GM12801 (cell line): ENCODE results near the gene TRIM72.

Experiments
- TF ChIP-seq, protein P1 (sequence below): IDR thresholded peaks from one replicate; pipeline ENCODE4 v1.5.1; 2011; ENCODE audit warnings: control low read depth; ENCODE audit not compliant: insufficient read length; ENCODE audit errors: extremely low read depth

The TRIM72 gene

DNA sequence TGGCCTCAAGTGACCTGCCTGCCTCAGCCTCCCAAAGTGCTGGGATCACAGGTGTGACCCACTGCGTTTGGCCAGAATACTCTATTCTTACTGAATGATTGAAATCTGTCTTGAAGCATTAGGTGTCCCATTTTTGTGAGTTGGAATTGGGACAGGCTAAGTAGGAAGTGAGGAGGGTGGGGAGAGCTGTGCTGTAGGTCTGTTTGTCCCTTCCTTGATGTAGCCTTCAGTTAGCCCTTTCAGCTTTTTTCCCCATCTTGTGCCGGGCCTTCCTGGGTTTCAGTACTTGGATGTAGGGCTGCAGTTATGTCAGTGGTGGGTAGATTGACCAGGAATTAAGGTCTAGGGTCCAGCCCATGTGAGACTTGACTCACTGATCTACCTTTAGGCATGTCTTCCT lies 20.0 kb upstream of the TRIM72 start:
- TF ChIP-seq, protein P1, sequence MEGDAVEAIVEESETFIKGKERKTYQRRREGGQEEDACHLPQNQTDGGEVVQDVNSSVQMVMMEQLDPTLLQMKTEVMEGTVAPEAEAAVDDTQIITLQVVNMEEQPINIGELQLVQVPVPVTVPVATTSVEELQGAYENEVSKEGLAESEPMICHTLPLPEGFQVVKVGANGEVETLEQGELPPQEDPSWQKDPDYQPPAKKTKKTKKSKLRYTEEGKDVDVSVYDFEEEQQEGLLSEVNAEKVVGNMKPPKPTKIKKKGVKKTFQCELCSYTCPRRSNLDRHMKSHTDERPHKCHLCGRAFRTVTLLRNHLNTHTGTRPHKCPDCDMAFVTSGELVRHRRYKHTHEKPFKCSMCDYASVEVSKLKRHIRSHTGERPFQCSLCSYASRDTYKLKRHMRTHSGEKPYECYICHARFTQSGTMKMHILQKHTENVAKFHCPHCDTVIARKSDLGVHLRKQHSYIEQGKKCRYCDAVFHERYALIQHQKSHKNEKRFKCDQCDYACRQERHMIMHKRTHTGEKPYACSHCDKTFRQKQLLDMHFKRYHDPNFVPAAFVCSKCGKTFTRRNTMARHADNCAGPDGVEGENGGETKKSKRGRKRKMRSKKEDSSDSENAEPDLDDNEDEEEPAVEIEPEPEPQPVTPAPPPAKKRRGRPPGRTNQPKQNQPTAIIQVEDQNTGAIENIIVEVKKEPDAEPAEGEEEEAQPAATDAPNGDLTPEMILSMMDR, result no peak

DNA sequence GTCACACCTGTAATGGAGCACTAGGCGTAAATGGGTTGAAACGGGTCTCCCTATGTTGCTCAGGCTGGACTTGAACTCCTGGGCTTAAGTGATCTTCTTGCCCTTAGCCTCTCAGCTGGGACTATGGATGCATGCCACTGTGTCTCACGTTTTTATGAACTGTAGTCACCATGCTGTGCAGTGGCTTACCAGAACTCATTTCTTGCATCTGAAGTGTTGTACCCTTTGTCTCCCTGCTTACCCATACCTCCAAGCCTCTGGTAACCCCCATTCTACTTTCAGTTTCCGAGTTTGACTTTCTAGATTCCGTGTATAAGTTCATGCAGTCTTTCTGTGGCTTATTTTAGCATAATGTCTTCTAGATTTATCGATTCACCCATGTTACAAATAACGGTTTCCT lies 19.0 kb upstream of the TRIM72 start:
- TF ChIP-seq, protein P1, result no peak

DNA sequence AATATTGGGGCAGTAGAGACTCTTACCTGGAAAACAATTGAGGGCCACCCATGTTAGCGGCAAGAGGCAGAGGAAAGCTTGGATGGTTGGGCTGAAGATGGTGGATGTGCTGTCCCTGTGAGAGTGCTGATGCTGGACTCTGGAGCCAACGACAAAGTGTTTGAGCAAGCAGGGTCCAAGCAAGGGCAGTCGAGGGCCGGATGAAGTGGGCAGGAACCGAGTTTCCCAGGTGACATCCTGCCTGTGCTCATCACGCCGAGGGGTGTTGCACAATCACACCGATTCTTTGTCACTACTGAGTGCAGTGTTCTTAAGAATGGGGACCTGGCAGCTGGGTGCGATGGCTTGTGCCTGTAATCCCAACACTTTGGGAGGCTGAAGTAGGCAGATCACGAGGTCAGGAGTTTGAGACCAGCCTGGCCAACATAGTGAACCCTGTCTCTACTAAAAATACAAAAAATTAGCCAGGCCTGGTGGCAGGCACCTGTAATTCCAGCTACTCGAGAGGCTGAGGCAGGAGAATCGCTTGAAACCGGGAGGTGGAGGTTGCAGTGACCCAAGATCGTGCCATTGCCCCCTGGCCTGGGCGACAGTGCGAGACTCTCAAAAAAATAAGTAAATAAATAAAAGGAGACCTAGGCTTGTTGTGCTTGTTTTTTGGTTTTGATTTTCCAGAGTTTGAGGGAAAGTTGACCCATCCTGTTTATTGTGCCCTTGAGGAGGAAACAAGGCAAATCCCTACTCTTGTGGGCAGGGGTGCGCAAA lies 17.4 kb upstream of the TRIM72 start:
- TF ChIP-seq, protein P1, result no peak

- TF ChIP-seq, protein P1, result no peak
Observed at GRCh38 chr16:31198207-31198882, 15.6 kb upstream of the TRIM72 start.

DNA sequence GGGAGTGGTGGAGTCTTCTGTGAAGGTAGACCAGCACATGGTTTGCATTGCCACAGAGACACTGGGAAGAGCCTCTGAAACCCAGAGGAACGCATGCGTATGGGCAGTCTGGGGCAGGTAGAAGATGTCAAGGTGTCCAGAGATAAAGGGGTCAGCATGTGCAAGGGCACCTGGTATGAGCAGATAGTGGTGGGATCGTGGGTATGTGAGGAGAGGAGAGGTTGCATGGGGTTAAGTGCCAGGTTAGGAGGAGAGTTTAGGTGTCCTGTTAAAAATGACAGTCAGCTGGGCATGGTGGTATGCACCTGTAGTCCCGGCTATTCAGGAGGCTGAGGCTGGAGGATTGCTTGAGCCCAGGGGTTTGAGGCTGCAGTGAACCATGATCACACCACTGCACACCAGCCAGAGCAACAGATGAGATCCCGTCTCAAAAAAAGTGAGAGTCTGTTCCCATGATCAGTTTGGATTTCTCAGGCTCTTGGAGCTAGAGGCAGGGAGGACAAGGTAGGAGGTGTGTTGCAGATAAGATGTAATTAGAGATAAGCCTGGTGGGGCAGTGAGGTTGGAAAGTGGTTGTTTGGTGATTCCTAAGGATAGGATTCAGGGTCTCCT lies 14.4 kb upstream of the TRIM72 start:
- TF ChIP-seq, protein P1, result no peak

GRCh38 chr16:31200821-31201568 lies 12.9 kb upstream of the TRIM72 start:
- TF ChIP-seq, protein P1, result no peak
